ENCODE measurements around the gene BABAM2.
"Not testable (repeated sequence)": the region's sequence is repeated elsewhere in the genome, so short reads cannot be mapped to it uniquely, and the experiment has no call there.

The BABAM2 gene

DNA sequence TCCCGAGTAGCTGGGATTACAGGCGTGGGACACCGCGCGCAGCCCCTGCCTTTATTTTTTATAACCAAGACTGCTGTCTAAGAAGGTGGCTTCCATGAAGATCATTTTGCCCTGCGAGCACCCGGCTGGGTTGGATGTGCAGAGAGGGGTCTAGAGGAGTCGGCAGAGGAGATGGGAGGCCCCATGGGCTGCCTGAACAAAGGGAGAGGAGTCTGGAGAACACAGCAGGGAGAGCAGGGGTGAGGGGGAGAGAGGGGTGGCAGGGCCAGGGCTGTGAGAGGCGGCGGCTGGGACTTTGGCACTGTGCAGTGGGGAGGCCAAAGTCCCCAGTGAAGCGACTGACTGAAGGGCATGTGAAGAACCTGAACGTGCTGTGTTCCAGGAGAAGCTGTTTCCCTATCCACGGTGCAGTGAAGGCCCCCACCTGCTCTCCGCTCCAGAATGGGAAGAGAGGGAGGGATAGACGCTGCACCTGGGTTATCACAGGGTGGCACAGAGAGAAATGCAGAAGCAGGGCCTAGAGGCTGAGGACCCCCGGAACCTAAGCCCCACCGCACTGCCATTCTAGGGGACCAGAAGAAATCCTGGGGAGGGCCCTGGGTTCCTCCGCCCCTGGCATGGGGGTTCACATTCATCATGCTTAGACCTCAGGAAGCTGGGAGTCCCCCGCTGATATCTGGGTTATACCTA is 477.3 kb downstream of the BABAM2 start:
- DNase-seq = no peak

DNA sequence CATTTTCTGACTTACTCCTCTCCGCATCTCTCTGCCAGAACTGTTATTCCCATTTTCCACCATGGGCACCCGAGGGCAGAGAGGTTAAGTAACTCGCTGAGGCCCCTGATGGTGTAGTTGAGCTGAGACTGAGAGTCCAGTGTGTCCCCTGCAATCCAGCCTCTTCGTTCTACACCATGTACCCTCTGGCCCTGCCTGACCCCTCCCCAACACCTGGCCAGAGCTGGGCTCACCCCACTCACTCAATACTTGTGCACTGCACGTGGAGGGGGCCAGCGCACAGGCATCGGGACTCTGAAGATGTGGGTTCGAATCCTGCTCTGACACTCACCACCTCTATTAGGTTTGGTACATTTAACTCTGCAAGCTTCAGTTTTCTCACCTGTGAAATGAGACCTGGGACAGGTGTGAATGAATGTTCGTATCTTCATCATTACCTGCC is 477.8 kb downstream of the BABAM2 start:
- no peak for DNase-seq

DNA sequence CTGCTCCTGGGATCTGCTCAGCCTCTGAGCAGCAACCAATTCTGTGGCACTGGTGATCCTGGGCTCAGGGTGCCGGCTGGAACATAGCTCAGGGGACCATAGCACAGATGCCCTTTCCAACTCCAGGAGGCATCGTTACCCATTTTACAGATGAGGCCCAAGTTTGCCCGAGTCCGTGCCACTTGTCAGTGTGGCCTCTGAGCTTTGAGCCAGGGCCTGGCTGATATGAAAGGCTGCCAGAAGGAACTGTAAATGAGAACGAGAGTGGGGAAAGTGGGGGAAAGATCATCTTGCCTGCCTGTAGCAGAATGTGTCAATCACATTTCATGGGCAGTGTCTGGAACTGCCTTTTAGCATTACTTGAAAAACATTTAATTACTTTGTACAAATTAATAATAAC is 478.8 kb downstream of the BABAM2 start:
- no peak for DNase-seq

DNA sequence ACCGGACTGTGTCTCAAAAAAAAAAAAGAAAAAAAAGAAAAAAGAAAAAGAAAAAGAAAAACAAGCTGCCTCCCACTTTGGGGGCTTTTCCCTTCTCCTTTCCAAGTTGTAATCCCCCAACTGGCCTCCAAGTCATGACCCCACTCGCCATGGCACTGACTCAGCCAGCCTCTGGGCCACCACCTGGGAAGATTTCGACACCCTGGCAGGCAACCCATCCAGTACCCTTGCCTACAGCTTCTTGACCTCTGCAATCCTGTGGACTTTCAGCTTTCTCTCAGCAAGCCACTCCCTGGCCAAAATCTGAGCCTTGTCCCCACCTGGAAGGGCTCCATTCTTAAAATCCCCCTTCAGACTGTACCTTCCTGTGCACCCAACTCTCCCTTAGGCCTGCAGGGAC is 479.8 kb downstream of the BABAM2 start:
- no peak for DNase-seq

GRCh38 chr2:28371728-28372127 is 481.2 kb downstream of the BABAM2 start:
- not testable (repeated sequence) for DNase-seq

- no peak for DNase-seq
Observed at GRCh38 chr2:28373854-28374253, 483.3 kb downstream of the BABAM2 start.

GRCh38 chr2:28374331-28374730 is 483.8 kb downstream of the BABAM2 start:
- no peak for DNase-seq

GRCh38 chr2:28375236-28375635 is 484.7 kb downstream of the BABAM2 start:
- DNase-seq = no peak

- DNase-seq = no peak
Observed at GRCh38 chr2:28375742-28376631, 485.5 kb downstream of the BABAM2 start.

DNA sequence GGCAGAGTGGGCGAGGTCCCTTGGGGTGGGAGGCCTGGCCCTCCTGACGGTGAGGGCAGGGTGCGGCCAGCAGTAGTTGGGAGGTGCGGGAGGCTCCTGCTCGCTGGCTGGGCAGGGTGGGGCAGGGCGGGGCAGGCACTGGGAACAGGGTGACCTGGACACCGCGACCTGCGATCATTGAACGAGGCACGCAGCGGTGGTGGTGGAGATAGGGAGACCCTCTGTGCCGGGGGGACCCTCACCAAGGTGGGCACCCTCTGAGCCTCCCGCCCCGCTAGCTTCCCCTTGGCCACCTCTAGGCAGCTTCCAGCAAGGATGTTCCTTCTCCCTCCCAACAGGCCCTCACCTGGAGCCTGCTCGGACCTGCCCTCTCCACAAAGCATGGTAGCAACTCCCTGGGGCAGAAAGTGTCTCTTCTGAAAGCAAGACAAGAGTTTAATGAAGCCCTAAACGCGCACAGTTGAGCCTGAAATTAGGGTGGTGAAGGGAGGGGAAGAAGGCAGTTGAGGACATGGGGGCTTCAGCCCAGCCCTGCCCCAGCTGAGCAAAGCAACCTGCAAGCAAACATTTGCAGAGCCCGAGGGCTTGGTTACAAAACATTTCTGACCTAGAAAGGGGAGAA is 486.8 kb downstream of the BABAM2 start:
- DNase-seq = no peak

DNA sequence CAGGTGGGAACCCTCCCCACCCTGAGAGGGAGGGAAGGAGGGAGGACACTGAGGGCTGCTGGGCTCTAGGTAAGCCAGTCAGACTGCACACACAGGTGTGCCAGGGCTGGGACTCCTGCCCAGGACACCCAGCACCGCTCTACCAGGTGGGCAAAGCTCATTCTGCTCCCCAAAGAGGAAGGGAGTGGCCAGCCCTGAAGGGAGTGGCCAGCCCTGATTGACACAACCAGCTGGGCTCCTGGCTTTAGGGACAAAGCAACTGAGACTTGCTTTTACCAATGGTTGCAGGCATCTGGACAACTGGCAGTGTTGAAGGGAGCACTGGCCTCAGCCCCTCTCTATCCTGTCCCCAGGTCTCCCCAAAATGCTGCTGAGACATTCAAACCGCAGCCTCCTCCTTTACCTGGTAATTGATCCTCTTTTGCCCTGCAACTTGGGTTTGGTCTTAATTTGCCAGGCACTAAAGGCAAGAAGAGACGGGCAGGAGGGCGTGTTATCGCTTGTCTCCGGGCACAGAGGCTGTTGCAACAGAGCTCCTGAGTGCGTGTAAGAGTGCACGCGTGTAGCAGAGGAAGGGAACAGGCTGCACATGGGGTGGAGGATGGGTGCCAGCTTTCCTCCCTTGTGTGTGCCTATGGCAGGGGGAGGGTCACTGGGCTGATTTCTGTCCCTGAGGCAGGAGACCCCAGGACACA is 487.6 kb downstream of the BABAM2 start:
- no peak for DNase-seq

DNA sequence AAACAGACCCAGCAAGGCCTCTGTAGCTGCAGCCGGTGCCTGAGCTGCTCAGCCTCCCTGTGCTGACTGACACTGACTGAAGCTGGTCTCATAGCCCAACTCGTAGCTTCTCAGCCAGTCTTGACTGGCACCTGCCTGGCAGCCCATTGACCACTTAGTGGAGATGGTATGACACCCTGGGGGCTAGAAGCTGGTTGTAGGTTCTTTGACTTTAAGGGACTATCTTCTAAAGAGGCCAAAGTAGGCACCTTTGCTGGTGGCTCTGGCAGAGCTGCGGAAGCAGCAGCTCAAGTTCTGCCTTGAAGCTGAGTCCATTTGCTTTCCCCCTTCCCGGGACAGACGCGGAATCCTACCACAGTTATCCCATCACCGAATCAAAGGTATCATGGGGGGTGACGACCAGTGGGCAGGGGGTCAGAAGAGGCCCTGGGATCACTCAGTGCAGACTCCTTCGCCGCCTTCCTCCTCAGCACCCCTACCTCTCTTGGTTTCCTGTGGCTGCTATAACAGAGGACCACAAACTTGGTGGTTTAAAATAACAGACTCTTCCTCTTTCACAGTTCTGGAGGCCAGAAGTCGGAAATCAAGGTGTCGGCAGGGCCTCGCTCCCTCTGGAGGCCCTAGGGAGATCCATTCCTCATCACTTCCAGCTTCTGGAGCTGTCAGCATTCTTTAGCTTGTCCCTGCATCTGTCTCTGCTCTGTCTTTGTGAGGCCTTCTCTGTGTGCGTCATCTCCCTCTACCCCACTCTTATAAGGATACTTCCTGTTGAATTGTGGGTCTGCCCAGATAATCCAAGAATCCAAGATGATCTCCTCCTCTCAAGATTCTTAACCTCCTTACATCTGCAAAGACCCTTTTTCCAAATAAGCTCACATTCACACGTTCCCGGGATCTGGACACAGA is 488.4 kb downstream of the BABAM2 start:
- DNase-seq = peak in 2 of 6 experiments; percentile 22

- no peak for DNase-seq
Observed at GRCh38 chr2:28380219-28380618, 489.7 kb downstream of the BABAM2 start.

GRCh38 chr2:28381225-28382180 is 491.0 kb downstream of the BABAM2 start:
- no peak for DNase-seq

DNA sequence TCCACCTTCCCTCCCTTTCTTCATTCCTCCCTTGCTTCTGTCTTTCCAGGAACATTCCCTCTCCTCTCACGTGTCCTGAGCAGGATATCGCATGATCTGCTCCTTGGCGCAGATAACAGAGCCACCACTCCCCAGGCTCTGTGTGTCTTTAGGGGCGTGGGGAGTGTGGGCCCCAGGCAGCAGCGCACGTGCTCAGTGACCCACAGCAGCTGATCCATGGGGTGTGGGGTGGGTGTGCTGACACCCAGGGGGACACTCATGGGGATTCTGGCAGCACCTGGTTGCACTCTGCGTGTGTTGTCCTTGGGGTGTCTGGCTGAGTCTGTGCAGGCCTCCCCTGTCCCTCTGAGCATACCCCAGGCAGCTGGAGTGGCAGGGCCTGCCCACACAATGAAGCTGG is 492.2 kb downstream of the BABAM2 start:
- DNase-seq = no peak

- no peak for DNase-seq
Observed at GRCh38 chr2:28387082-28387960, 496.8 kb downstream of the BABAM2 start.
